HG03095 (cell line): ENCODE results near the gene OR52E5.

Experiments used
- ATAC-seq: cut with Tn5 transposase; IDR thresholded peaks from one replicate; pipeline ENCODE4 v1.9.1; 2021; ENCODE audit warnings: moderate library complexity; ENCODE audit not compliant: unreplicated experiment

OR52E5 gene

GRCh38 chr11:5892908-5893307 is at the start of gene OR52E5:
Gene OR52E5, plus strand, starts transcription at chr11:5893208. Its CDS starts 7,569 bp downstream, at chr11:5900777.
- ATAC-seq = no peak

GRCh38 chr11:5846701-5847100 is 46.3 kb upstream of the OR52E5 start:
- ATAC-seq = no peak

GRCh38 chr11:5847711-5848110 is 45.3 kb upstream of the OR52E5 start:
- no peak for ATAC-seq

GRCh38 chr11:5851002-5851401 is 42.0 kb upstream of the OR52E5 start:
- ATAC-seq = no peak

- ATAC-seq = no peak
Observed at GRCh38 chr11:5857590-5857989, 35.4 kb upstream of the OR52E5 start, which contains the start of gene OR52E8. Gene OR52E8, minus strand, starts transcription at chr11:5857690. Its CDS starts 0 bp downstream, at chr11:5857690.

- ATAC-seq = no peak
Observed at GRCh38 chr11:5865826-5866225, 27.2 kb upstream of the OR52E5 start.

GRCh38 chr11:5878564-5878963 is 14.4 kb upstream of the OR52E5 start:
- ATAC-seq = no peak

GRCh38 chr11:5880329-5880728 is 12.7 kb upstream of the OR52E5 start, which contains the start of gene OR52E4:
Gene OR52E4, plus strand, starts transcription at chr11:5880629. Its CDS starts 3,664 bp downstream, at chr11:5884293.
- no peak for ATAC-seq

- ATAC-seq = no peak
Observed at GRCh38 chr11:5881756-5882155, 11.3 kb upstream of the OR52E5 start.

GRCh38 chr11:5887172-5887571 is 5.8 kb upstream of the OR52E5 start:
- ATAC-seq = no peak

- ATAC-seq = no peak
Observed at GRCh38 chr11:5887661-5888060, 5.3 kb upstream of the OR52E5 start.

GRCh38 chr11:5891216-5891800 is 1.7 kb upstream of the OR52E5 start:
- ATAC-seq = no peak

- ATAC-seq = no peak
Observed at GRCh38 chr11:5899534-5899933, 6.5 kb downstream of the OR52E5 start.

GRCh38 chr11:5910540-5910939 is 17.5 kb downstream of the OR52E5 start:
- no peak for ATAC-seq

GRCh38 chr11:5922749-5923426 is 29.9 kb downstream of the OR52E5 start:
- peak; percentile 77 for ATAC-seq

- peak; percentile 41 for ATAC-seq
Observed at GRCh38 chr11:5923427-5923776, 30.4 kb downstream of the OR52E5 start.

- peak; percentile 28 for ATAC-seq
Observed at GRCh38 chr11:5923794-5924193, 30.8 kb downstream of the OR52E5 start.

- ATAC-seq = no peak
Observed at GRCh38 chr11:5928271-5928670, 35.3 kb downstream of the OR52E5 start.

GRCh38 chr11:5928811-5929210 is 35.8 kb downstream of the OR52E5 start:
- no peak for ATAC-seq

- no peak for ATAC-seq
Observed at GRCh38 chr11:5929571-5930368, 36.8 kb downstream of the OR52E5 start.

- no peak for ATAC-seq
Observed at GRCh38 chr11:5930614-5931013, 37.6 kb downstream of the OR52E5 start.

GRCh38 chr11:5931061-5931460 is 38.1 kb downstream of the OR52E5 start:
- ATAC-seq = no peak
